A549 (cell line): Measurements from ENCODE around the gene ARFGAP2. TPM values are rescaled to one million over a fixed set of nuclear protein-coding genes. Genes with fewer than 3 reads are reported as not detected.

ENCODE experiments used
- ATAC-seq, 2 experiments: fragments of 200-7000 bp in 1 of 2; fragments of >200 bp in 1 of 2; cut with Nextera tagmentation in 1 of 2; cut with Tn5 transposase in 1 of 2; 3 replicates each; pipeline versions ENCODE4 v1.8.0 to v1.9.1; 2018 to 2020; ENCODE audit warnings: mild to moderate bottlenecking in 1 of 2, moderate library complexity in 1 of 2
- CTCF ChIA-PET: fragments of 300-600 bp; sonication (Branson Sonifier 250); formaldehyde crosslinking; extraction: SDS; loops from one replicate; lab custom pipeline; 2021; ENCODE audit warnings: antibody characterized with exemption, inconsistent platforms; lab: Yijun Ruan, JAX
- POLR2A ChIA-PET: fragments of 350-600 bp; formaldehyde crosslinking; extraction: SDS; loops from one replicate; lab custom pipeline; 2021; ENCODE audit warnings: antibody characterized with exemption, inconsistent platforms; lab: Yijun Ruan, JAX
- DNase-seq, 2 experiments: peaks; one replicate each; pipeline versions ENCODE4 v3.0.0 to v3.0.0-alpha.2; 2011 to 2016; ENCODE audit warnings: low read depth in 1 of 2, low spot score in 1 of 2
- FAIRE-seq: peaks from 2 replicates; lab custom pipeline; 2011; peaks lifted over from hg19 to GRCh38; lab: Jason Lieb, UNC
- H3K27ac ChIP-seq, 2 experiments: fragments of >200 bp; sonication (Bioruptor Twin); formaldehyde crosslinking; 3 replicates each; pipeline ENCODE4 v1.5.1; 2016 to 2017
- H3K4me1 ChIP-seq: fragments of >200 bp; sonication (Bioruptor Twin); formaldehyde crosslinking; 3 replicates; pipeline ENCODE4 v1.6.1; 2016
- H3K4me2 ChIP-seq: fragments of >200 bp; sonication (Bioruptor Twin); formaldehyde crosslinking; 3 replicates; pipeline ENCODE4 v1.6.1; 2016
- H3K4me3 ChIP-seq: fragments of >200 bp; sonication (Bioruptor Twin); formaldehyde crosslinking; 3 replicates; pipeline ENCODE4 v1.5.1; 2016
- H3K9me3 ChIP-seq: fragments of >200 bp; sonication (Bioruptor Twin); formaldehyde crosslinking; 3 replicates; pipeline ENCODE4 v1.6.1; 2016
- ATOH8 ChIP-seq: fragments of 250-450 bp; sonication (Bioruptor Pico); IDR thresholded peaks from 2 replicates; pipeline ENCODE4 v1.5.0; 2020; ENCODE audit warnings: low read depth, mild to moderate bottlenecking, moderate library complexity
- BHLHE40 ChIP-seq: IDR thresholded peaks from 2 replicates; pipeline ENCODE4 v1.6.1; 2012; ENCODE audit warnings: low read depth, low read length, inconsistent platforms
- CBX2 ChIP-seq: fragments of 200-600 bp; sonication (generic); IDR thresholded peaks from 2 replicates; pipeline ENCODE4 v1.6.1; 2016; ENCODE audit warnings: low read depth, mild to moderate bottlenecking, borderline replicate concordance
- CBX8 ChIP-seq: fragments of 200-600 bp; sonication (generic); IDR thresholded peaks from 2 replicates; pipeline ENCODE4 v1.6.1; 2016
- HDAC2 ChIP-seq: fragments of 200-600 bp; sonication (generic); IDR thresholded peaks from 2 replicates; pipeline ENCODE4 v1.6.1; 2016
- HMGXB4 ChIP-seq: fragments of 250-450 bp; sonication (Bioruptor Pico); IDR thresholded peaks from 2 replicates; pipeline ENCODE4 v1.5.0; 2021; ENCODE audit warnings: mild to moderate bottlenecking, moderate library complexity, borderline replicate concordance
- HOXB5 ChIP-seq: fragments of 250-450 bp; sonication (Bioruptor Pico); IDR thresholded peaks from 2 replicates; pipeline ENCODE4 v1.5.0; 2020; ENCODE audit warnings: mild to moderate bottlenecking, moderate library complexity
- JUN ChIP-seq, 2 experiments: fragments of >200 bp; sonication (Bioruptor Twin); formaldehyde crosslinking; IDR thresholded peaks; 2 replicates in 1 of 2; 3 replicates in 1 of 2; pipeline ENCODE4 v1.6.1; 2016 to 2017
- KDM1A ChIP-seq: fragments of 200-600 bp; sonication (generic); IDR thresholded peaks from 2 replicates; pipeline ENCODE4 v1.6.1; 2016; ENCODE audit warnings: low read depth, mild to moderate bottlenecking
- MAZ ChIP-seq: fragments of 150-350 bp; IDR thresholded peaks from 2 replicates; pipeline ENCODE4 v1.6.1; 2014; ENCODE audit warnings: antibody characterized with exemption, low read depth, low read length, borderline replicate concordance
- MYC ChIP-seq: IDR thresholded peaks from 2 replicates; pipeline ENCODE4 v1.6.1; 2012; ENCODE audit warnings: mild to moderate bottlenecking, inconsistent platforms, low read length, improper control_type of control experiment, borderline replicate concordance
- NPAS2 ChIP-seq: fragments of 250-450 bp; sonication (Bioruptor Pico); IDR thresholded peaks from 2 replicates; pipeline ENCODE4 v1.8.0; 2022; ENCODE audit warnings: mild to moderate bottlenecking, moderate library complexity, borderline replicate concordance
- PHF8 ChIP-seq: fragments of 200-600 bp; sonication (generic); IDR thresholded peaks from 2 replicates; pipeline ENCODE4 v1.6.1; 2016; ENCODE audit warnings: low read depth, mild to moderate bottlenecking, antibody characterized with exemption, moderate library complexity, borderline replicate concordance
- POLR2A ChIP-seq: IDR thresholded peaks from 2 replicates; pipeline ENCODE4 v1.6.1; 2012; ENCODE audit warnings: mild to moderate bottlenecking, low read length
- REST ChIP-seq: fragments of 200-600 bp; sonication (generic); IDR thresholded peaks from 2 replicates; pipeline ENCODE4 v1.6.1; 2016; ENCODE audit warnings: antibody characterized with exemption, mild to moderate bottlenecking, moderate library complexity
- TFCP2L1 ChIP-seq: fragments of 250-450 bp; sonication (Bioruptor Pico); IDR thresholded peaks from 2 replicates; pipeline ENCODE4 v1.5.0; 2021; ENCODE audit warnings: mild to moderate bottlenecking
- WGBS: methylation state at CpG from one replicate; pipeline ENCODE4 v1.1.6; 2017; ENCODE audit errors: missing lambda C conversion rate; 5-methylcytosine and 5-hydroxymethylcytosine counted together
- polyA plus RNA-seq, 4 experiments: library from polyadenylated mRNA; depleted of rRNA in 3 of 4; stranded (reverse); fragments of >200 nt; fragmentation: RNase III in 1 of 4; extraction: RNeasy Plus Mini Kit Qiagen cat#74134 plus additional on column Dnase treatment in 1 of 4; gene quantifications; 2 replicates in 3 of 4; 3 replicates in 1 of 4; pipeline ENCODE4 v1.2.3, GENCODE V29; 2011 to 2017
- TF ChIP-seq, protein P1 (sequence below): fragments of >200 bp; sonication (Bioruptor Twin); formaldehyde crosslinking; IDR thresholded peaks from 3 replicates; pipeline ENCODE4 v1.6.1; 2016

The ARFGAP2 gene
- polyA plus RNA-seq, 2 of the 4 experiments (the other 2 are of a cell fraction): 29.5 to 34.0 TPM

- WGBS: 70% methylated on average over 2 of the region's 2 CpGs
These were observed 49.5 kb downstream of the ARFGAP2 start for GRCh38 chr11:47127213-47127612.

GRCh38 chr11:47125083-47125482 is 51.6 kb downstream of the ARFGAP2 start:
- FAIRE-seq: no peak
- POLR2A ChIA-PET: no interaction called here
- H3K4me2 ChIP-seq: no peak overlapping the region
- 86% methylated on average over 7 of the region's 7 CpGs for WGBS
- CTCF ChIA-PET: interaction anchor here (1.2 to 2.3 kb wide), 3 partner anchors 28 to 208 kb away, joined by 3 to 12 read pairs (median 4); no protein-coding TSS in a partner anchor
- no peaks in the 10 kb centered on the region for H3K4me1 ChIP-seq
- H3K27ac ChIP-seq: no peak overlapping the region
- no peaks in the 10 kb centered on the region for H3K9me3 ChIP-seq
- H3K4me3 ChIP-seq: no peak overlapping the region
- DNase-seq: no peak
- ATAC-seq: no peak
- TF ChIP-seq HOXB5 (CRISPR knock-in tag): no peak
- TF ChIP-seq JUN (IDR thresholded peaks at IDR 0.05): no peak
- TF ChIP-seq PHF8: no peak
- TF ChIP-seq KDM1A: no peak
- TF ChIP-seq TFCP2L1 (CRISPR knock-in tag): no peak
- no peak for TF ChIP-seq CBX2
- TF ChIP-seq REST: no peak
- TF ChIP-seq POLR2A: no peak
- no peak for TF ChIP-seq HDAC2
- TF ChIP-seq NPAS2 (CRISPR knock-in tag): no peak
- no peak for TF ChIP-seq MAZ

More at GRCh38 chr11:47127213-47127612, 49.5 kb downstream of the ARFGAP2 start:
- no peak overlapping the region for H3K4me3 ChIP-seq
- TF ChIP-seq REST (no peak), CBX2 (no peak), HMGXB4 (CRISPR knock-in tag) (no peak), NPAS2 (CRISPR knock-in tag) (no peak), BHLHE40 (no peak), ATOH8 (CRISPR knock-in tag) (no peak), MAZ (no peak), MYC (no peak), CBX8 (no peak), HOXB5 (CRISPR knock-in tag) (no peak)
- TF ChIP-seq, protein P1, sequence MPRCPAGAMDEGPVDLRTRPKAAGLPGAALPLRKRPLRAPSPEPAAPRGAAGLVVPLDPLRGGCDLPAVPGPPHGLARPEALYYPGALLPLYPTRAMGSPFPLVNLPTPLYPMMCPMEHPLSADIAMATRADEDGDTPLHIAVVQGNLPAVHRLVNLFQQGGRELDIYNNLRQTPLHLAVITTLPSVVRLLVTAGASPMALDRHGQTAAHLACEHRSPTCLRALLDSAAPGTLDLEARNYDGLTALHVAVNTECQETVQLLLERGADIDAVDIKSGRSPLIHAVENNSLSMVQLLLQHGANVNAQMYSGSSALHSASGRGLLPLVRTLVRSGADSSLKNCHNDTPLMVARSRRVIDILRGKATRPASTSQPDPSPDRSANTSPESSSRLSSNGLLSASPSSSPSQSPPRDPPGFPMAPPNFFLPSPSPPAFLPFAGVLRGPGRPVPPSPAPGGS: no peak
- TF ChIP-seq, all 56 proteins: peak for 0
- ChIA-PET CTCF (interaction anchor here (1.4 to 2.3 kb wide), 2 partner anchors 26 to 56 kb away, joined by 3 to 12 read pairs; no protein-coding TSS in a partner anchor), POLR2A (no interaction called here)
- DNase-seq (no peak), FAIRE-seq (no peak), ATAC-seq (no peak)
- no peaks in the 10 kb centered on the region for H3K4me1 ChIP-seq
- H3K27ac ChIP-seq: no peak overlapping the region
- no peak overlapping the region for H3K4me2 ChIP-seq
- no peaks in the 10 kb centered on the region for H3K9me3 ChIP-seq
